ENCODE results near the gene ARHGAP42. TPM values are rescaled to one million over a fixed set of nuclear protein-coding genes. Genes with fewer than 3 reads are reported as not detected.

Gene ARHGAP42
- total RNA-seq, 1 experiment from 2014 or later: 39.1 TPM

DNA sequence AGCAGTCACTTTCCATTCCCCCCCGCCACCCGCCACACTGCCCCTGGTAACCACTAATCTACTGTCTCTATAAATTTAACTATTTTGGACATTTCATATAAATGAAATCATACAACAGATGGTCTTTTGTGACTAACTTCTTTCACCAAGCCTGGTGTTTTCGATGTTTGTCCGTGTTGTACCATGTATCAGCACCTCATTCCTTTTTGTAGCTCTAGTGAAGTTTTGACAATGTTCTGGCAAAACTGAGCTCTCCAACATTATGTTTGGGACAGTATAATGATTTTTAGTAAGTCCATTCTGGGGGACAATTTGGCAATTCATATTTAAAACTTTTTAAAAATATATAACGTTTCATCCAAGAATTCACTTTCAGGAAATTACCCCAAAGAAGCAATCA is 45.6 kb upstream of the ARHGAP42 start:
- H3K4me3 Mint-ChIP-seq: no peak overlapping the region
- H2BK5ac ChIP-seq (ENCODE audit: insufficient read length, low read length): no peak overlapping the region
- no peak overlapping the region for H3T11ph ChIP-seq (ENCODE audit: low read length)

More for the DNA sequence above, 45.6 kb upstream of the ARHGAP42 start:
- no peak overlapping the region for H4K91ac ChIP-seq (ENCODE audit: insufficient read length, low read depth, low read length)
- no peak overlapping the region for H4K8ac ChIP-seq (replicated peaks; ENCODE audit: insufficient read length, low read depth, low read length)
- no peak overlapping the region for H2BK120ac ChIP-seq (ENCODE audit: low read depth, low read length, poor library complexity, severe bottlenecking)
- H3K27ac ChIP-seq (ENCODE audit: insufficient read length, low read depth, low read length): no peak overlapping the region
- H3K27me3 ChIP-seq (ENCODE audit: insufficient read depth, low read length): no peaks in the 10 kb centered on the region
- no peak overlapping the region for H2BK12ac ChIP-seq (ENCODE audit: insufficient read length, low read depth, low read length)
- H3K4me1 ChIP-seq (ENCODE audit: insufficient read depth, low read length): peaks cover 7% of the 10 kb centered on the region; the same call in 1 of the 2 replicates
- H3K4me2 ChIP-seq (ENCODE audit: insufficient read depth, insufficient read length, low read length): no peak overlapping the region
- no peak overlapping the region for H3K4ac ChIP-seq (ENCODE audit: low read depth, low read length)
- H3K79me1 ChIP-seq (ENCODE audit: insufficient read depth, low read depth, low read length, poor library complexity, severe bottlenecking): no peaks in the 10 kb centered on the region
- peaks cover 15 to 20% of the 10 kb centered on the region in 2 experiments for H3K4me1 Mint-ChIP-seq
- no peaks in the 10 kb centered on the region for H3K9me3 ChIP-seq (ENCODE audit: control insufficient read depth, low read depth, low read length)
- H4K5ac ChIP-seq (ENCODE audit: insufficient read length, low read depth, low read length): no peak overlapping the region
- DNase-seq: no peak
- H3K23ac ChIP-seq (ENCODE audit: insufficient read length, low read depth, low read length): no peak overlapping the region
- H2BK20ac ChIP-seq (ENCODE audit: low read depth, low read length, poor library complexity, severe bottlenecking): no peak overlapping the region
- TF ChIP-seq, protein P1, sequence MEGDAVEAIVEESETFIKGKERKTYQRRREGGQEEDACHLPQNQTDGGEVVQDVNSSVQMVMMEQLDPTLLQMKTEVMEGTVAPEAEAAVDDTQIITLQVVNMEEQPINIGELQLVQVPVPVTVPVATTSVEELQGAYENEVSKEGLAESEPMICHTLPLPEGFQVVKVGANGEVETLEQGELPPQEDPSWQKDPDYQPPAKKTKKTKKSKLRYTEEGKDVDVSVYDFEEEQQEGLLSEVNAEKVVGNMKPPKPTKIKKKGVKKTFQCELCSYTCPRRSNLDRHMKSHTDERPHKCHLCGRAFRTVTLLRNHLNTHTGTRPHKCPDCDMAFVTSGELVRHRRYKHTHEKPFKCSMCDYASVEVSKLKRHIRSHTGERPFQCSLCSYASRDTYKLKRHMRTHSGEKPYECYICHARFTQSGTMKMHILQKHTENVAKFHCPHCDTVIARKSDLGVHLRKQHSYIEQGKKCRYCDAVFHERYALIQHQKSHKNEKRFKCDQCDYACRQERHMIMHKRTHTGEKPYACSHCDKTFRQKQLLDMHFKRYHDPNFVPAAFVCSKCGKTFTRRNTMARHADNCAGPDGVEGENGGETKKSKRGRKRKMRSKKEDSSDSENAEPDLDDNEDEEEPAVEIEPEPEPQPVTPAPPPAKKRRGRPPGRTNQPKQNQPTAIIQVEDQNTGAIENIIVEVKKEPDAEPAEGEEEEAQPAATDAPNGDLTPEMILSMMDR (conservative IDR thresholded peaks at IDR 0.05): no peak
- no peak overlapping the region for H3K27ac Mint-ChIP-seq
- no peaks in the 10 kb centered on the region; the same call in 1 of the 2 replicates for H3K79me2 ChIP-seq (ENCODE audit: insufficient read depth, low read length)
- no CpG with 5 or more reads among the region's 5 CpGs for WGBS (ENCODE audit: extremely low coverage, insufficient read length, low lambda C conversion rate)
- no peaks in the 10 kb centered on the region for H4K20me1 ChIP-seq (ENCODE audit: control insufficient read depth, insufficient read depth, insufficient read length)
- H3K9ac ChIP-seq (ENCODE audit: extremely low read depth, insufficient read length, low read length): no peak overlapping the region
- no peak overlapping the region for H2AK5ac ChIP-seq (ENCODE audit: insufficient read length, low read length)
- H3K23me2 ChIP-seq (ENCODE audit: insufficient read length, low read depth, low read length, poor library complexity, severe bottlenecking): no peaks in the 10 kb centered on the region
- no peak overlapping the region for H3K56ac ChIP-seq (ENCODE audit: insufficient read length, low read depth, low read length)
- H3K27me3 Mint-ChIP-seq (ENCODE audit: low read depth): no peaks in the 10 kb centered on the region
- H3K36me3 Mint-ChIP-seq (ENCODE audit: insufficient read depth in 1 of 3, low read depth in 3 of 3): no peaks in the 10 kb centered on the region
- no peaks in the 10 kb centered on the region; a peak in 1 of 5 replicates for H3K9me3 Mint-ChIP-seq
- H3K18ac ChIP-seq (ENCODE audit: insufficient read length, low read depth, low read length): no peak overlapping the region
- no peak overlapping the region for H2BK15ac ChIP-seq (ENCODE audit: low read depth, low read length)
- no peak overlapping the region for H2AFZ ChIP-seq (ENCODE audit: low read length)
- H3K14ac ChIP-seq (ENCODE audit: insufficient read depth, low read length): no peak overlapping the region

All from H9 (cell line).